GM18870 (cell line): ENCODE results near the gene NFATC4.

ENCODE experiments used
- ATAC-seq: cut with Tn5 transposase; IDR thresholded peaks from one replicate; pipeline ENCODE4 v1.9.1; 2021; ENCODE audit warnings: moderate library complexity; ENCODE audit not compliant: unreplicated experiment

NFATC4 gene

GRCh38 chr14:24407608-24408325 lies 39.8 kb downstream of the NFATC4 start:
- ATAC-seq, result no peak

- ATAC-seq, result no peak
Observed at GRCh38 chr14:24408764-24409163, 40.8 kb downstream of the NFATC4 start.

GRCh38 chr14:24409192-24409591 lies 41.2 kb downstream of the NFATC4 start:
- ATAC-seq, result no peak

- no peak for ATAC-seq
Observed at GRCh38 chr14:24409956-24410355, 42.0 kb downstream of the NFATC4 start.

- ATAC-seq, result no peak
Observed at GRCh38 chr14:24411443-24412389, 43.7 kb downstream of the NFATC4 start.

- no peak for ATAC-seq
Observed at GRCh38 chr14:24414077-24414476, 46.1 kb downstream of the NFATC4 start.

GRCh38 chr14:24414732-24415420 lies 46.9 kb downstream of the NFATC4 start:
- ATAC-seq, result no peak

- no peak for ATAC-seq
Observed at GRCh38 chr14:24415421-24416253, 47.7 kb downstream of the NFATC4 start.

- ATAC-seq, result no peak
Observed at GRCh38 chr14:24416254-24416931, 48.4 kb downstream of the NFATC4 start.

GRCh38 chr14:24416932-24417619 lies 49.1 kb downstream of the NFATC4 start:
- no peak for ATAC-seq

- ATAC-seq, result no peak
Observed at GRCh38 chr14:24417832-24418491, 50.0 kb downstream of the NFATC4 start.

- ATAC-seq, result no peak
Observed at GRCh38 chr14:24418492-24418873, 50.5 kb downstream of the NFATC4 start.

GRCh38 chr14:24422261-24422660 lies 54.3 kb downstream of the NFATC4 start:
- no peak for ATAC-seq

GRCh38 chr14:24422694-24423601 lies 55.0 kb downstream of the NFATC4 start:
- ATAC-seq, result no peak

- no peak for ATAC-seq
Observed at GRCh38 chr14:24425704-24426103, 57.7 kb downstream of the NFATC4 start.

- ATAC-seq, result no peak
Observed at GRCh38 chr14:24426150-24426911, 58.3 kb downstream of the NFATC4 start.

GRCh38 chr14:24426912-24427536 lies 59.0 kb downstream of the NFATC4 start:
- no peak for ATAC-seq
